H1 (cell line): ENCODE data around the gene PAX4. TPM values are rescaled to one million over a fixed set of nuclear protein-coding genes. Genes with fewer than 3 reads are reported as not detected.

ENCODE experiments used
- CTCF ChIP-seq, 3 experiments: IDR thresholded peaks; 1 replicate in 2 of 3; 2 replicates in 1 of 3; pipeline versions ENCODE4 v1.5.1 to v1.6.1; 2011; ENCODE audit warnings: low read length in 3 of 3, mild to moderate bottlenecking in 3 of 3, inconsistent platforms in 2 of 3, low read depth in 1 of 3, moderate library complexity in 1 of 3; ENCODE audit not compliant: insufficient read depth in 1 of 3; ENCODE audit errors: control extremely low read depth in 1 of 3
- NRF1 ChIP-seq: IDR thresholded peaks from 2 replicates; pipeline ENCODE4 v1.6.1; 2011; ENCODE audit warnings: mild to moderate bottlenecking, low read depth, low read length, improper control_type of control experiment
- polyA plus RNA-seq, 7 experiments: library from polyadenylated mRNA; depleted of rRNA in 3 of 7; stranded (reverse) in 5 of 7; unstranded in 2 of 7; fragments of >200 nt in 5 of 7; fragments of 200-250 nt in 2 of 7; gene quantifications; 1 replicate in 5 of 7; 2 replicates in 1 of 7; 4 replicates in 1 of 7; pipeline versions ENCODE4 v1.2.1 to v1.2.3, GENCODE V29; 2011 to 2013; ENCODE audit warnings: missing spikeins in 2 of 7, mixed read lengths in 2 of 7
- total RNA-seq: library from RNA; stranded (reverse); fragmentation: NEBNext Ultra II Directional; extraction: Animal tissue kit (Norgen Biotek cat#: 25700); gene quantifications from 2 replicates; pipeline ENCODE4 v1.2.1, GENCODE V29; 2021

Gene PAX4
- total and polyA plus RNA-seq, 2 of the 8 experiments (the other 6 are each of a cell fraction or from before 2014, with no cell fraction given): 0.20 TPM; not detected in 1

GRCh38 chr7:127589896-127590295 is 28.0 kb downstream of the PAX4 start (continued):
- TF ChIP-seq CTCF (IDR thresholded peaks at IDR 0.05; ENCODE audit: control extremely low read depth in 1 of 3, insufficient read depth in 1 of 3, low read depth in 1 of 3, low read length in 3 of 3): no peak
- TF ChIP-seq NRF1: no peak
